Keratinocyte (primary cell): Measurements from ENCODE around the gene LPGAT1.

Experiments
- EZH2 ChIP-seq: IDR thresholded peaks from one replicate; pipeline ENCODE4 v1.6.1; 2012; ENCODE audit warnings: inconsistent platforms, mild to moderate bottlenecking, low read length, moderate library complexity
- TF ChIP-seq, protein P1 (sequence below), 3 experiments: IDR thresholded peaks in 1 of 3; conservative IDR thresholded peaks in 1 of 3; optimal IDR thresholded peaks in 1 of 3; 2 replicates in 2 of 3; 3 replicates in 1 of 3; pipeline versions ENCODE3 to v1.5.1; 2011; ENCODE audit warnings: low read length in 3 of 3, mild to moderate bottlenecking in 3 of 3, moderate library complexity in 2 of 3, control low read depth in 1 of 3, inconsistent platforms in 1 of 3; ENCODE audit not compliant: insufficient read depth in 2 of 3; ENCODE audit errors: extremely low read depth in 1 of 3

DNA sequence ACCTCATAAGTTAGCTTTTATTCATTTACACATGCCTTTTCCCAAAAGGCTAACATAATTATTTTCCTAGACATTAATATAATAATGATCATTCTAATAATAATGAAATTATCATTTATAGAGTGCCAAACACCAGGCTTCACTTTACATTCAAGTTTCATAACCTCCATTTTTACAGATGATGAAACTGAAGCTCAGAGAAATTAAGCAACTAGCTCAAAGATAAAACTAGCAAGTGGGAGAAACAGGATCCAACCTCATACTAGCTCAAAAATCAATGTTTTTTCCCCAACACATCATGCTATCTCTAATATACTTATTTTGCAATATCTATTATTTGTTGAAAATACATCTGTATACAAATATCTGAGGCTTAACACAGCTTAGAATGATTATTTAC, 14.0 kb downstream of the LPGAT1 start:
- TF ChIP-seq, protein P1, sequence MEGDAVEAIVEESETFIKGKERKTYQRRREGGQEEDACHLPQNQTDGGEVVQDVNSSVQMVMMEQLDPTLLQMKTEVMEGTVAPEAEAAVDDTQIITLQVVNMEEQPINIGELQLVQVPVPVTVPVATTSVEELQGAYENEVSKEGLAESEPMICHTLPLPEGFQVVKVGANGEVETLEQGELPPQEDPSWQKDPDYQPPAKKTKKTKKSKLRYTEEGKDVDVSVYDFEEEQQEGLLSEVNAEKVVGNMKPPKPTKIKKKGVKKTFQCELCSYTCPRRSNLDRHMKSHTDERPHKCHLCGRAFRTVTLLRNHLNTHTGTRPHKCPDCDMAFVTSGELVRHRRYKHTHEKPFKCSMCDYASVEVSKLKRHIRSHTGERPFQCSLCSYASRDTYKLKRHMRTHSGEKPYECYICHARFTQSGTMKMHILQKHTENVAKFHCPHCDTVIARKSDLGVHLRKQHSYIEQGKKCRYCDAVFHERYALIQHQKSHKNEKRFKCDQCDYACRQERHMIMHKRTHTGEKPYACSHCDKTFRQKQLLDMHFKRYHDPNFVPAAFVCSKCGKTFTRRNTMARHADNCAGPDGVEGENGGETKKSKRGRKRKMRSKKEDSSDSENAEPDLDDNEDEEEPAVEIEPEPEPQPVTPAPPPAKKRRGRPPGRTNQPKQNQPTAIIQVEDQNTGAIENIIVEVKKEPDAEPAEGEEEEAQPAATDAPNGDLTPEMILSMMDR (optimal IDR thresholded peaks at IDR 0.05 in 1 of 3, IDR thresholded peaks at IDR 0.05 in 1 of 3, conservative IDR thresholded peaks at IDR 0.05 in 1 of 3; ENCODE audit: extremely low read depth in 1 of 3, insufficient read depth in 2 of 3, low read length in 3 of 3): no peak
- no peak for TF ChIP-seq EZH2
